Kidney (tissue), 14 donors: ENCODE results near the gene BCKDHA. TPM values are rescaled to one million over a fixed set of nuclear protein-coding genes. Genes with fewer than 3 reads are reported as not detected.

Experiments
- DNase-seq, 5 donors: peaks; one replicate each; pipeline ENCODE4 v3.0.0-alpha.2; 2013 to 2020
- FAIRE-seq: peaks from 2 replicates; lab custom pipeline; 2012; peaks lifted over from hg19 to GRCh38; lab: Jason Lieb, UNC
- H3K27ac ChIP-seq, 2 donors: one replicate each; pipeline ENCODE4 v1.7.0; 2013; ENCODE audit warnings: low read depth in 2 of 2, low read length in 2 of 2, inconsistent platforms in 1 of 2
- H3K27me3 ChIP-seq: one replicate; pipeline ENCODE4 v1.7.1; 2013; ENCODE audit warnings: low read length, inconsistent platforms; ENCODE audit not compliant: control insufficient read depth, insufficient read depth
- H3K36me3 ChIP-seq, 3 donors: one replicate each; pipeline versions ENCODE4 v1.7.0 to v1.7.1; 2013; ENCODE audit warnings: low read length in 3 of 3, control low read depth in 1 of 3, inconsistent platforms in 1 of 3; ENCODE audit not compliant: insufficient read depth in 3 of 3, control insufficient read depth in 2 of 3
- H3K4me1 ChIP-seq, 3 donors: one replicate each; pipeline versions ENCODE4 v1.7.0 to v1.7.1; 2013; ENCODE audit warnings: low read length in 3 of 3, inconsistent platforms in 1 of 3, low read depth in 1 of 3; ENCODE audit not compliant: control insufficient read depth in 2 of 3, insufficient read depth in 2 of 3
- H3K4me3 ChIP-seq, 3 donors: one replicate each; pipeline versions ENCODE4 v1.7.0 to v1.8.1; 2013; ENCODE audit warnings: low read length in 3 of 3, control low read depth in 1 of 3, inconsistent platforms in 1 of 3
- H3K9ac ChIP-seq, 3 donors: one replicate each; pipeline versions ENCODE4 v1.7.0 to v1.7.1; 2013; ENCODE audit warnings: low read length in 3 of 3, control low read depth in 1 of 3, inconsistent platforms in 1 of 3
- H3K9me3 ChIP-seq, 3 donors: one replicate each; pipeline versions ENCODE4 v1.7.0 to v1.7.1; 2013; ENCODE audit warnings: low read length in 3 of 3, control low read depth in 1 of 3, inconsistent platforms in 1 of 3; ENCODE audit not compliant: control insufficient read depth in 2 of 3, insufficient read depth in 1 of 3
- intact Hi-C: fragments of 100-400 bp; cut with DNase I; formaldehyde crosslinking; loops from one replicate; pipeline ENCODE4 v1.11.1; 2022
- polyA plus RNA-seq: library from polyadenylated mRNA; stranded (reverse); fragments of 350-450 nt; fragmentation: Illumina TruSeq; extraction: RNeasy Lipid Tissue Mini Kit (QIAGEN cat#74804); gene quantifications from one replicate; pipeline ENCODE4 v1.2.3, GENCODE V29; 2014; ENCODE audit warnings: low read depth, low replicate concordance; ENCODE audit not compliant: insufficient read depth
- total RNA-seq: library from RNA; stranded (reverse); fragmentation: NEBNext Ultra II Directional; extraction: Animal tissue kit (Norgen Biotek cat#: 25700); gene quantifications from one replicate; pipeline ENCODE4 v1.2.1, GENCODE V29; 2021
- TF ChIP-seq, protein P1 (sequence below): IDR thresholded peaks from 3 replicates; pipeline ENCODE4 v1.5.1; 2012; ENCODE audit warnings: mild to moderate bottlenecking, moderate library complexity, borderline replicate concordance; ENCODE audit not compliant: insufficient read depth; ENCODE audit errors: extremely low read depth
- donor health status: control.
- donor health status: control.
- donor health status: control.
- donor health status: control.
- donor health status: control.
- donor health status: DM: yes; HTN: yes; CAD: no.
- donor health status: Normal renal cell carcinoma (clear cell type).

The BCKDHA gene
- total and polyA plus RNA-seq, 2 donors from 2014 or later: 30.9 to 72.2 TPM

DNA sequence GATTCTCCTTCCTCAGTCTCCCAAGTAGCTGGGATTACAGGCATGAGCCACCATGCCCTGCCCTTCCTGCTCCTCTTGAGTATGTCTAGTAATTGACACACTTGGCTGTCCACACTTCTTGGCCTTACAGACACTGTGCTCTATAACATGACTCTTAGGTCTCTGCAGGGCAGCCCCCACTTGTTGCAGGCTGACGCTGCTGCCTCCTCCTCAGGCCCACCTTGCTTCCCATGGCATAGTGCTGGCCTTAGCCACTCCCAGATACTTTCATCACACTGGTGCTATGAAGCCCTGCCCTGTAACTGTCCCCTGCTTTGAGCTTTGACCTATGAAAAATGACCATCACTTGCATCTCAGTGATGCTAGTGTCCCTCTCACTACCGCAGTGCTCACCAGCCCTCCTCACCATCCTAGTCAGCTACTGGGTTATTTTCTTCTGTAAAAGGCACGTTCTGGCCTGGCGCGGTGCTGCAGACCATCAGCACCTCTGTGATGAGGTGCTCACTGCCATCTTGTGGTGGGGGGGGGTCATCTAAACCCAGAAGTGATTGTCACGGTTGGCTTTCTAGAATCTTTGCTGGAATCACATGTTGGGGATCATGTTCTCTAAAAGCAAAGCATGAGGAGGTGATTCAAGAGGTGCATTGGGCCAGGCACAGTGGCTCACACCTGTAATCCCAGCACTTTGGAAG is 55.1 kb downstream of the BCKDHA start:
- Histone ChIP-seq H3K27ac (no peak overlapping the region), H3K27me3 (no peaks in the 10 kb centered on the region), H3K36me3 (no peaks in the 10 kb centered on the region), H3K4me3 (no peak overlapping the region), H3K4me1 (peaks cover 0 to 16% (median 3%) of the 10 kb centered on the region in 3 donors), H3K9me3 (no peaks in the 10 kb centered on the region), H3K9ac (no peak overlapping the region)
- no peak for FAIRE-seq
- TF ChIP-seq, protein P1, sequence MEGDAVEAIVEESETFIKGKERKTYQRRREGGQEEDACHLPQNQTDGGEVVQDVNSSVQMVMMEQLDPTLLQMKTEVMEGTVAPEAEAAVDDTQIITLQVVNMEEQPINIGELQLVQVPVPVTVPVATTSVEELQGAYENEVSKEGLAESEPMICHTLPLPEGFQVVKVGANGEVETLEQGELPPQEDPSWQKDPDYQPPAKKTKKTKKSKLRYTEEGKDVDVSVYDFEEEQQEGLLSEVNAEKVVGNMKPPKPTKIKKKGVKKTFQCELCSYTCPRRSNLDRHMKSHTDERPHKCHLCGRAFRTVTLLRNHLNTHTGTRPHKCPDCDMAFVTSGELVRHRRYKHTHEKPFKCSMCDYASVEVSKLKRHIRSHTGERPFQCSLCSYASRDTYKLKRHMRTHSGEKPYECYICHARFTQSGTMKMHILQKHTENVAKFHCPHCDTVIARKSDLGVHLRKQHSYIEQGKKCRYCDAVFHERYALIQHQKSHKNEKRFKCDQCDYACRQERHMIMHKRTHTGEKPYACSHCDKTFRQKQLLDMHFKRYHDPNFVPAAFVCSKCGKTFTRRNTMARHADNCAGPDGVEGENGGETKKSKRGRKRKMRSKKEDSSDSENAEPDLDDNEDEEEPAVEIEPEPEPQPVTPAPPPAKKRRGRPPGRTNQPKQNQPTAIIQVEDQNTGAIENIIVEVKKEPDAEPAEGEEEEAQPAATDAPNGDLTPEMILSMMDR: no peak
- no peak for DNase-seq
- intact Hi-C loops: no loop called here

DNA sequence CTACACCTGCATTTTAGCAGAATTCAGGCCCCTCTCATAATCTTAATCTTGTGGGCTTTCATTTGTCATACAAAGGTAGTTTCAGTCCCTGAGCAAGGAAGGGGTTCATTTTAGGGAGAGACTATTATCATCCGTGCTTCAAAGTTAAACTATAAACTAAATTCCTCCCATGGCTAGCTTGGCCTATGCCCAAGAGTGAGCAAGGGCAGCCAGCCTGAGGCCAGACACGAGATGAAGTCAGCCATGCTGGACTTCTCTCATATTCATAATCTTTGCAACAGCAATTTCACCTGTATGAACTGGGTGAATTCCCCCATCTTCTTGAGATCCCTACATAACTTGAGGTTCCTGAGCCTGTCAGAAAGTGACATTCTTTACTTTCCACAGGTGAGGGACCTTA is 58.3 kb downstream of the BCKDHA start:
- DNase-seq (no peak), FAIRE-seq (no peak)
- H3K4me3 ChIP-seq: no peak overlapping the region
- H3K27ac ChIP-seq: peak overlapping the region; percentile 34 to 67
- H3K9me3 ChIP-seq: no peaks in the 10 kb centered on the region
- intact Hi-C loops: no loop called here
- H3K9ac ChIP-seq: no peak overlapping the region
- no peaks in the 10 kb centered on the region for H3K36me3 ChIP-seq
- H3K4me1 ChIP-seq: peaks cover 0 to 16% (median 3%) of the 10 kb centered on the region in 3 donors
- TF ChIP-seq, protein P1: no peak
- H3K27me3 ChIP-seq: no peaks in the 10 kb centered on the region

DNA sequence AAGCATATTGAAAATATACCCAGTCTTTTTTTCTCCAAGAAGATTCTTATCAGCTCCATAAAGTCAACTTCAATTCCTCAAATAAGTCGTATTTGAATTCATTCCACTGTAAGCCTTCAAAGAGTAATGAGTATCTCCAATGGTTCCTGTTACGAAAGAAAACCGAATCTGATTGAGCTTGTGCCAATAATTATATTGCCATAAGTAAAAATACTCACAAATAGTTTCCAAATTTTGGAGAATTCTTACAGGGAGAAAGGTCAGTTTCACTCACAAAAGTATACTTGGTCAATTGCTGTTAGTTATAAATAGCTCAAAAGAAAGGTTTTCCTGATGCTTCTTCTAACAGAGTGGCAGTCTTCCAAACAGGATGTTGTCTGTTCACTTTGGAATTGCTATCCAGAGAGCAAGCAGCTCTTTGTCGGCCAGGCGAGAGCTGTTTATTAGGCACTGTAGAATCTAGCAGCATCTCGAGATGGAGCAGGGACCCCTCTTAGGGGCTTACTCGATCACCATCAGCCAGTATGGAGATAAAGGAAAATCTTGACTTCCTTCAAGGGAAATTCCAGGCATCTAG is 58.8 kb downstream of the BCKDHA start:
- TF ChIP-seq, protein P1: no peak
- DNase-seq (peak in 1 of 5 donors; percentile 55), FAIRE-seq (peak; percentile 44)
- no peaks in the 10 kb centered on the region for H3K9me3 ChIP-seq
- H3K27me3 ChIP-seq: no peaks in the 10 kb centered on the region
- no peak overlapping the region for H3K4me3 ChIP-seq
- intact Hi-C loops: no loop called here
- peak overlapping the region in 1 of 3 donors; percentile 51 for H3K9ac ChIP-seq
- H3K27ac ChIP-seq: peak overlapping the region; percentile 47 to 67
- no peaks in the 10 kb centered on the region for H3K36me3 ChIP-seq
- H3K4me1 ChIP-seq: peaks cover 0 to 16% (median 3%) of the 10 kb centered on the region in 3 donors
